ENCODE data around the gene CEACAM7. TPM values are rescaled to one million over a fixed set of nuclear protein-coding genes. Genes with fewer than 3 reads are reported as not detected.

Gene CEACAM7
- total and polyA plus RNA-seq, 4 experiments from 2014 or later: not detected

GRCh38 chr19:41687419-41687818, 651 bp downstream of the CEACAM7 start:
- intact Hi-C loops (cut with micrococcal nuclease): no loop called here
- Mint-ChIP-seq H3K9me3 (peaks cover 0 to 11% (median 4%) of the 10 kb centered on the region in 8 donors), H3K4me1 (peaks cover 0 to 8% (median 5%) of the 10 kb centered on the region in 4 donors), H3K27me3 (peaks cover 20 to 29% of the 10 kb centered on the region in 2 donors), H3K36me3 (no peaks in the 10 kb centered on the region), H3K27ac (no peak overlapping the region), H3K4me3 (no peak overlapping the region)
- Histone ChIP-seq H3K36me3 (ENCODE audit: insufficient read depth, low read length) (no peaks in the 10 kb centered on the region), H3K27me3 (ENCODE audit: insufficient read depth, low read length) (peaks cover 3% of the 10 kb centered on the region), H3K4me3 (ENCODE audit: low read length in 2 of 2) (no peak overlapping the region), H3K4me1 (ENCODE audit: insufficient read depth, low read length) (no peaks in the 10 kb centered on the region), H3K27ac (ENCODE audit: low read depth, low read length) (no peak overlapping the region), H3K9me3 (ENCODE audit: control insufficient read depth in 1 of 2, low read length in 2 of 2) (no peaks in the 10 kb centered on the region)
- ChIA-PET POLR2A (ENCODE audit: partially characterized antibody) (no interaction called here), CTCF (ENCODE audit: partially characterized antibody) (interaction anchor here (1.5 to 2.1 kb wide), 2 partner anchors 20 to 45 kb away, joined by 6 read pairs; no protein-coding TSS in a partner anchor)
- no peak for DNase-seq

GRCh38 chr19:41682437-41682836, 5.6 kb downstream of the CEACAM7 start:
- Mint-ChIP-seq H3K4me3 (no peak overlapping the region), H3K27me3 (peaks cover 22 to 32% of the 10 kb centered on the region in 2 donors), H3K4me1 (no peaks in the 10 kb centered on the region), H3K9me3 (peaks cover 0 to 3% (median 0%) of the 10 kb centered on the region in 8 donors), H3K27ac (no peak overlapping the region), H3K36me3 (no peaks in the 10 kb centered on the region)
- CTCF ChIA-PET (ENCODE audit: partially characterized antibody): interaction anchor here (0.6 to 1.6 kb wide), 3 partner anchors 9 to 24 kb away, joined by 3 to 5 read pairs (median 3); no protein-coding TSS in a partner anchor
- no peak overlapping the region for H3K27ac ChIP-seq (ENCODE audit: low read depth, low read length)
- H3K27me3 ChIP-seq (ENCODE audit: insufficient read depth, low read length): peaks cover 7% of the 10 kb centered on the region
- intact Hi-C loops (cut with micrococcal nuclease): no loop called here
- H3K4me3 ChIP-seq (ENCODE audit: low read length in 2 of 2): no peak overlapping the region
- no peaks in the 10 kb centered on the region for H3K9me3 ChIP-seq (ENCODE audit: control insufficient read depth in 1 of 2, low read length in 2 of 2)
- no peak for DNase-seq
- no peaks in the 10 kb centered on the region for H3K4me1 ChIP-seq (ENCODE audit: insufficient read depth, low read length)
- POLR2A ChIA-PET (ENCODE audit: partially characterized antibody): no interaction called here
- no peaks in the 10 kb centered on the region for H3K36me3 ChIP-seq (ENCODE audit: insufficient read depth, low read length)

DNA sequence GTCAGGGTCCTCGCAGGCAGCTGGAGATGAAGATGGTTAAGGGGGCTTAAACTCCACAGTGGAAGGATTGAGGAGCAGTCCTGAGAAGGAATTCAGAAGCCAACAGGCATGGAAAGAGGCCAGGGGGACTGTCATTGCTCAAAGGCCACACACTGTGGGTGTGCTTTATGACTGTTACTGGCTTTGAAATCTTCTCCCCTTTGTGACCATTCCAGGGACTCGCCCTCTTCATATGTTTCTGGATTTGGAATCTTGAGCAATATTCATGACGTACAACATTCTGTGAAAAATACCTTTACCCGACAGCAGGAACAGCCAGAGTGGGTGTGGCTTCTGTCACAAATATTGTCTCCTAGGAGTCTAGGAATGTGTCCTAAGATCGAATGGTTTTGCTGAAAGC, 16.6 kb downstream of the CEACAM7 start:
- Histone ChIP-seq H3K36me3 (ENCODE audit: insufficient read depth, low read length) (no peaks in the 10 kb centered on the region), H3K4me1 (ENCODE audit: insufficient read depth, low read length) (no peaks in the 10 kb centered on the region), H3K27me3 (ENCODE audit: insufficient read depth, low read length) (peaks cover 15% of the 10 kb centered on the region), H3K27ac (ENCODE audit: low read depth, low read length) (no peak overlapping the region), H3K9me3 (ENCODE audit: control insufficient read depth in 1 of 2, low read length in 2 of 2) (no peaks in the 10 kb centered on the region), H3K4me3 (ENCODE audit: low read length in 2 of 2) (no peak overlapping the region)
- Mint-ChIP-seq H3K9me3 (peaks cover 0 to 22% (median 9%) of the 10 kb centered on the region in 8 donors), H3K36me3 (peaks cover 0 to 3% of the 10 kb centered on the region in 2 donors), H3K27me3 (peaks cover 41 to 47% of the 10 kb centered on the region in 2 donors), H3K4me1 (no peaks in the 10 kb centered on the region), H3K4me3 (no peak overlapping the region), H3K27ac (no peak overlapping the region)
- CTCF ChIA-PET (ENCODE audit: partially characterized antibody): no interaction called here
- DNase-seq: no peak
- intact Hi-C loops (cut with micrococcal nuclease): no loop called here
- POLR2A ChIA-PET (ENCODE audit: partially characterized antibody): no interaction called here

DNA sequence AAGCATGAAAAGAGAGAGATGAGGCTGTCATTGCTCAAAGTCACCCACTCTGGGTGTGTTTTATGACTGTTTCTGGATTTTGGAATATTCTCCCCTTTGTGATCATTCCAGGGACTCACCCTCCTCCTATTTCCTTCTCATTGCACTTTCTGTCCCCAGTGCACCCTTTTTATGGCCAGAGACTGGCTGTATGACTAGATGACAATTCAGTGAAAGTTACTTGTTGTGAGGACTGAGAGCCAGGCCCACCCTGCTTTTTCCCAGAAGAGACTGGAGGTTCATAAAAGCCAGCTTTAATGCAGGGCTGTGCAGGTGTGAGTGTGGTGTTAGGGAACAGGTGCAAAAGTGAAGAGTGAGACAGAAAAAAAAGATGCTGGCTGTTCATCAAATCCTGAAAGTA, 17.3 kb downstream of the CEACAM7 start:
- H3K4me1 ChIP-seq (ENCODE audit: insufficient read depth, low read length): no peaks in the 10 kb centered on the region
- no peak for DNase-seq
- H3K27ac ChIP-seq (ENCODE audit: low read depth, low read length): no peak overlapping the region
- peaks cover 0 to 28% (median 15%) of the 10 kb centered on the region in 8 donors for H3K9me3 Mint-ChIP-seq
- intact Hi-C loops (cut with micrococcal nuclease): no loop called here
- no peaks in the 10 kb centered on the region for H3K4me1 Mint-ChIP-seq
- H3K4me3 Mint-ChIP-seq: no peak overlapping the region
- peaks cover 41 to 46% of the 10 kb centered on the region in 2 donors for H3K27me3 Mint-ChIP-seq
- no peak overlapping the region for H3K4me3 ChIP-seq (ENCODE audit: low read length in 2 of 2)
- H3K36me3 Mint-ChIP-seq: peaks cover 0 to 3% of the 10 kb centered on the region in 2 donors
- H3K36me3 ChIP-seq (ENCODE audit: insufficient read depth, low read length): no peaks in the 10 kb centered on the region
- ChIA-PET CTCF (ENCODE audit: partially characterized antibody) (no interaction called here), POLR2A (ENCODE audit: partially characterized antibody) (no interaction called here)
- peaks cover 15% of the 10 kb centered on the region for H3K27me3 ChIP-seq (ENCODE audit: insufficient read depth, low read length)
- peaks cover 0 to 6% of the 10 kb centered on the region in 2 donors for H3K9me3 ChIP-seq (ENCODE audit: control insufficient read depth in 1 of 2, low read length in 2 of 2)
- no peak overlapping the region for H3K27ac Mint-ChIP-seq

DNA sequence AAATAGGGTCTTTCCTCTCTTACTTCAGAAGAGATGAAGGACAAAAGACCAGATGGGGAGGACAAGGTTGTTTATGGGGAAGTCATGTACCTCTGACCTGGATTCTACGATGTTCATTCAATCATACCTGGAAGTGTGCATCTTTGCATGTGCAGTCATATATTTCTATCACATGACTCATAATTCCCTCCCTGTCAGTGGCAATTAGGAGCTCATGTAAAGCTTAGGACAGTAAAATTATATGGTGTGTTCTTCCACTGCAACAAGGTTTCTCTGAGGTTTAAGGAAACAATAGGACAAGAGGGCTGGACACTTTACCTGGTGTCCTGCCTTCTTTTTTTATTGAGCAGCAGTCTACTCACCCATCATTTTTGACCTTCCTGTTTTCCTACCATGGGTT, 19.8 kb downstream of the CEACAM7 start:
- H3K27me3 Mint-ChIP-seq: peaks cover 34 to 40% of the 10 kb centered on the region in 2 donors
- H3K9me3 ChIP-seq (ENCODE audit: control insufficient read depth in 1 of 2, low read length in 2 of 2): peaks cover 0 to 6% of the 10 kb centered on the region in 2 donors

GRCh38 chr19:41666075-41666474, 22.0 kb downstream of the CEACAM7 start:
- no peaks in the 10 kb centered on the region for H3K27me3 ChIP-seq (ENCODE audit: insufficient read depth, low read length)
- peaks cover 0 to 6% of the 10 kb centered on the region in 2 donors for H3K9me3 ChIP-seq (ENCODE audit: control insufficient read depth in 1 of 2, low read length in 2 of 2)
- intact Hi-C loops (cut with micrococcal nuclease): no loop called here
- H3K9me3 Mint-ChIP-seq: peaks cover 0 to 61% (median 40%) of the 10 kb centered on the region in 8 donors
- no peak overlapping the region for H3K27ac ChIP-seq (ENCODE audit: low read depth, low read length)
- peaks cover 3 to 4% of the 10 kb centered on the region in 2 donors for H3K36me3 Mint-ChIP-seq
- no peak overlapping the region for H3K4me3 ChIP-seq (ENCODE audit: low read length in 2 of 2)
- no peak overlapping the region for H3K27ac Mint-ChIP-seq
- H3K4me1 Mint-ChIP-seq: no peaks in the 10 kb centered on the region
- peaks cover 21 to 27% of the 10 kb centered on the region in 2 donors for H3K27me3 Mint-ChIP-seq
- POLR2A ChIA-PET (ENCODE audit: partially characterized antibody): no interaction called here
- CTCF ChIA-PET (ENCODE audit: partially characterized antibody): no interaction called here
- DNase-seq: no peak
- no peak overlapping the region for H3K4me3 Mint-ChIP-seq
- H3K36me3 ChIP-seq (ENCODE audit: insufficient read depth, low read length): no peaks in the 10 kb centered on the region
- no peaks in the 10 kb centered on the region for H3K4me1 ChIP-seq (ENCODE audit: insufficient read depth, low read length)

More for the DNA sequence above, 19.8 kb downstream of the CEACAM7 start:
- intact Hi-C loops (cut with micrococcal nuclease): no loop called here
- Mint-ChIP-seq H3K4me1 (no peaks in the 10 kb centered on the region), H3K36me3 (peaks cover 2 to 3% of the 10 kb centered on the region in 2 donors), H3K4me3 (no peak overlapping the region), H3K9me3 (peaks cover 0 to 52% (median 34%) of the 10 kb centered on the region in 8 donors), H3K27ac (no peak overlapping the region)
- peaks cover 5% of the 10 kb centered on the region for H3K27me3 ChIP-seq (ENCODE audit: insufficient read depth, low read length)
- H3K4me1 ChIP-seq (ENCODE audit: insufficient read depth, low read length): no peaks in the 10 kb centered on the region
- POLR2A ChIA-PET (ENCODE audit: partially characterized antibody): no interaction called here
- CTCF ChIA-PET (ENCODE audit: partially characterized antibody): no interaction called here
- no peaks in the 10 kb centered on the region for H3K36me3 ChIP-seq (ENCODE audit: insufficient read depth, low read length)
- DNase-seq: no peak
- H3K27ac ChIP-seq (ENCODE audit: low read depth, low read length): no peak overlapping the region
- no peak overlapping the region for H3K4me3 ChIP-seq (ENCODE audit: low read length in 2 of 2)

DNA sequence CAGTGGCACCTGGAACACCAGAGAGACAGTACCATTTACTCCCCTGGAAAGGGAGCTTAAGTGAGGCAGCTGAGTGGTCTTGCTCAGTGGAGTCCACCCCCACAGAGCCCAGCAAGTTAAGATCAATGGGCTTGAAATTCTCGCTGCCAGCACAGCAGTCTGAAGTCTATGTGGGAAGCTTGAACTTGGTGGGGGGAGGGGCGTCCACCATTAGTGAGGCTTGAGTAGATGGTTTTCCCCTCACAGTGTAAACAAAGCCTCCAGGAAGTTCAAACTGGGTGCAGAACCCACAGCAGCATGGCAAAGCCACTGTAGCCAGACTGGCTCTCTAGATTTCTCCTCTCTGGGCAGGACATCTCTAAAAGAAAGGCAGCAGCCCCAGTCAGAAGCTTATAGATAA, 30.9 kb downstream of the CEACAM7 start:
- intact Hi-C loops (cut with micrococcal nuclease): no loop called here
- ChIA-PET CTCF (ENCODE audit: partially characterized antibody) (interaction anchor here (1.3 to 2.0 kb wide), 2 partner anchors 10 to 15 kb away, joined by 8 to 11 read pairs; no protein-coding TSS in a partner anchor), POLR2A (ENCODE audit: partially characterized antibody) (interaction anchor here (1.1 kb wide), 1 partner anchor 15 kb away, joined by 3 read pairs; no protein-coding TSS in a partner anchor)
- Histone ChIP-seq H3K9me3 (ENCODE audit: control insufficient read depth in 1 of 2, low read length in 2 of 2) (no peaks in the 10 kb centered on the region), H3K4me1 (ENCODE audit: insufficient read depth, low read length) (peaks cover 18% of the 10 kb centered on the region), H3K27ac (ENCODE audit: low read depth, low read length) (peak overlapping the region; percentile 44), H3K4me3 (ENCODE audit: low read length in 2 of 2) (no peak overlapping the region), H3K36me3 (ENCODE audit: insufficient read depth, low read length) (no peaks in the 10 kb centered on the region), H3K27me3 (ENCODE audit: insufficient read depth, low read length) (no peaks in the 10 kb centered on the region)
- Mint-ChIP-seq H3K27me3 (peaks cover 29 to 47% of the 10 kb centered on the region in 2 donors), H3K27ac (peak overlapping the region; percentile 8 to 93 (median 90)), H3K4me3 (peak overlapping the region in 7 of 8 donors; percentile 53 to 76 (median 64)), H3K4me1 (peaks cover 10 to 36% (median 22%) of the 10 kb centered on the region in 4 donors), H3K36me3 (peaks cover 4 to 12% of the 10 kb centered on the region in 2 donors), H3K9me3 (peaks cover 2 to 47% (median 34%) of the 10 kb centered on the region in 8 donors)
- peak; percentile 28 to 52 (median 38) for DNase-seq
